CD4-positive, alpha-beta T cell treated with Interleukin-4 for 4 hours (primary cell): ENCODE results near the gene PNPLA3.

Experiments used
- DNase-seq: peaks from one replicate; pipeline ENCODE4 v3.0.0-alpha.2; 2020

The PNPLA3 gene

DNA sequence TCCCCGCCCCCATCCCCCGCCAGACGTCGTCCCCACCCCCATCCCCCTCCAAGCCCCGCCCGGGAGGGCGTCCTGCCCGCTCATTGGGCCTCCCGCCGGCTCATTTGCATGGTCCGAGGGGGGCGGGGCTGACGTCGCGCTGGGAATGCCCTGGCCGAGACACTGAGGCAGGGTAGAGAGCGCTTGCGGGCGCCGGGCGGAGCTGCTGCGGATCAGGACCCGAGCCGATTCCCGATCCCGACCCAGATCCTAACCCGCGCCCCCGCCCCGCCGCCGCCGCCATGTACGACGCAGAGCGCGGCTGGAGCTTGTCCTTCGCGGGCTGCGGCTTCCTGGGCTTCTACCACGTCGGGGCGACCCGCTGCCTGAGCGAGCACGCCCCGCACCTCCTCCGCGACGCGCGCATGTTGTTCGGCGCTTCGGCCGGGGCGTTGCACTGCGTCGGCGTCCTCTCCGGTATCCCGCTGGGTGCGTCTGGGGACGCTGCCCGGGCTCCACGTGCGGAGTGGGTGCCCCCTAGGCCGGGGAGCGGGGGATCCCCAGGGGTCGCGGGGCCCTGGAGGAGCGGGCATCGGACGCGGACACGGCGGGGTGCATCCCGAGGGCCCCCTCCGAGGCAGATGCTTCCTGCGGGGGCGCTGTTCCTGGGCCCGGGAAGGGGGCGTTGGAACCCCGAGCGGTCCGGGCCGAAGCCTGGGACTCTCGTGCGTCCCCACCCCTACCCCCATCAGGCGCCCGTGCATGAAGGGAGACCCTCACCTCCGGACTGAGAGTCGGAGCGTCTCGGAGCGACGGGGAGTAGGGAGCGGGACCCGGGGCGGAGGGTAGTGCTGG lies at the start of gene PNPLA3:
Gene PNPLA3, plus strand, starts transcription at position 175 of the 834 bp plus-strand sequence. Its CDS starts 107 bp downstream, at position 282.
- peak; percentile 63 for DNase-seq

DNA sequence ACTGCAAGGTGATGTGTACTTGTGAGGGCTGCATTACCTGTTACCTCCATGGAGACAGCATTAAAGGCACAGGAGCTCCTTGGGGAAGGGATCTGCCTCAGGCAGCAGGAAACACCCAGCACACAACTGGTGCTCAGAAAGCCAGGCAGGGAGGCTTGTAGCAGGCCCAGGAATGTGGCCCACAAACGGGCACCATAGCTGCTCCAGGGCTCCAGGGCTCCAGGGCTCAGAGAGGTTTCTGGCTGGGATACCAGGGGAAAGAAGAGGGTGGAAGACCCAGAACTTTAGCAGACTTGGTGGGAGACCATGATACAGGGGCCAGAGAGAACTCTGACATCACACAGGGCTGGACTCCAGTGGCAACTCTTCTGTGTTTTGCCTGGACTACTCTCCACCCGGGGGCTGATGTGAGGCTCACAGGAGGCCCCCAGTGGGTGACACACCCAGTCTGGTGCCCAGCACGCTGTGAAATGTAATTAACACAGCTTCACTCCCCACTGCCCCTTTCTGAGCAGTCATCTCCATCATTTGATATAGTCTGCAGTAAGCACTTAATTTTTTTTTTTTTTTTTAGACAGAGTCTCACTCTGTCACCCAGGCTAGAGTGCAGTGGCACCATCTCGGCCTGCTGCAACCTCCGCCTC lies 46.6 kb upstream of the PNPLA3 start:
- DNase-seq: no peak

- no peak for DNase-seq
These were observed 45.4 kb upstream of the PNPLA3 start for GRCh38 chr22:43878079-43878795.

DNA sequence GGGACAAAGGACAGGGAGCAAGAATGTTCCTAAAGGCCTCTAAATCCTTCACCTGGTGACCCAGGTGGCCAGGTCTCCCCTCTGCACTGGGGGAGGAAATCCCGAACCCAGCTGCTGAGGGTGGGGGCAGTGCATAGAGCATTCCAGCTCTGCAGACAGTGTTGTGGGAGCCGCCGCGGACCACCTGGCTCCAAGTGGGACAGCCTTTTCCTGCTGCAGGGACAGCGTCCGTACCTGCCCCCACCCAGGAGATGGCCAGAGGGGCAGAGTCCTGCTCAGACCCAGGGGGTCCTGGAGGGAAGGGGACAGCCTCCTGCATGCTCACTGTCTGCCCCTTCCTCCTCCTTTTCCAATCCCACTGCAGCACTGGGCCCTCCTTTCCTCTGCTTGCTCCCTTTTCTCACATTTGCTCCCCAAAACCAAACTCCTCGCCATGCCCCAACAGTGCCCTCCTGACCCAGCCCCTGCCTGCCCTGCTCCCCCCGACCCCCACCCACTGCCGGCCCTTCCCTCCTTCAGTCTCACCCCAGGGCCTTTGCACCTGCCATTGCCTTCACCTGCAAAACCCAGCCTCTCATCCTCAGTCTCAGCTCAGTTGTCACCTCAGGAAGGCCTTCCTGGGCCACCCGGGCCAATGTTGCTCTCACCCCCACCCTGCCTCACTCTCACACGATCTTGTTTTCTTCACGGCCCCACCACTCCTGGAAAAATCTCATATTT lies 44.6 kb upstream of the PNPLA3 start:
- DNase-seq: no peak

GRCh38 chr22:43879901-43880540 lies 43.6 kb upstream of the PNPLA3 start:
- DNase-seq: no peak

- DNase-seq: no peak
These were observed 43.0 kb upstream of the PNPLA3 start for GRCh38 chr22:43880541-43880991.

- DNase-seq: no peak
These were observed 42.2 kb upstream of the PNPLA3 start for GRCh38 chr22:43881091-43882061.

DNA sequence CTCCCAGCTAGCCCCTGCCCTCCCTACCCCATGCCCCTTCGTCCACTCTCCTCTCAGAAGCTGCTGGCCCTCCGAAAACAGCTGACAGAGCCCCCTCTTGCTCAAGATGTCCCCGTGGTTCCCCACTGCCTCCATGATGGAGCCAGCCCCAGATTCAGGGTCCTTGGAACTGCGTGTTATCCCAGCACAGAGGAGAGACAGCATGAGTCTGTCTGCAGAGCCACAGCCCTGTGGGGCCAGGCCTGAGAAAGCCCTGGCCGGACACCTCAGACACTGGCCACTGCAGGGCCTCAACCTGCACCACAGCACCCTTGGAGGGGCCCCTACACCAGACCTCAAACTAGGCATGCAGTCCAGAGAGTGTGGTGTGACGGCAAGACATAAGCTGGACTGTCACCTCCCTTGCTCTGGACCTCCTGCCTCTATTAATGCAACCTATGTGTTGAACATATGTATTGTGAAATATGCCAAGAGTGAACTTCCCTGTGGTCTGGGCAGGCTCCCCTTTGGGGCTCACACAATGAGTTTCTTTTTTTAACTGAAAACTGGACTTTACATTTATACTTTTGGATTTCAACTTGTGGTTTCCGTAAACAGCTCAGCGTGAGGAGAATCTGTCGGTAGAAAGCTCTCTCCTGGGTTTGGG lies 41.4 kb upstream of the PNPLA3 start:
- no peak for DNase-seq

DNA sequence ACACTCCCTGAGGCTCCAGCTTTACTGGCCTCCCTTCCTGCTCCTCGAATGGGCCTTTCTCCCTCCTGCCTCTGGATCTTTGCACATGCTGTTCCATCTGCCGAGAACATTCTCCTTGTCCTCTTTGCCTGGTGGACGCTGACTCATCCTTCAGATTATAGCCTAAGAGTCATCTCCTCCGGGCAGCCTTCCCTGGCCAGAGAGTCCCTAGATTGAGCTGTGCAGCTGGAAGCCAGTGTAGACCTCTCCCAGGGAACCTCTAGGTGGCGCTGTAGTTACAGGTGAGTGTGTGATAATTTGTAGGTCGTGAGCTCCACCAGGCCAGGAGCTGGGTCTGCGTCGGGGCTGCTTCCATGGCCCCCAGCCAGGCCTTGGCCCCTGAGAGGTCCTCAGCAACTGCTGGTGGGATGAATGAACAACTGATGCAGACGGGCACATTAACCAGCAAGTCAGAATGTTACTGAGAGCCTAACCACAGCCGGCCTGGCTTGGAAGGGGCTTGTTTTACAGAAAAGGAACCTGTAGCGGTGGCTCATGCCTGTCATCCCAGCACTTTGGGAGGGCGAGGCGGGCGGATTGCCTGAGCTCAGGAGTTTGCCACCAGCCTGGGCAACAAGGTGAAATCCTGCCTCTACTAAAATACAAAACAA lies 40.5 kb upstream of the PNPLA3 start:
- peak; percentile 35 for DNase-seq

GRCh38 chr22:43883719-43884415 lies 39.7 kb upstream of the PNPLA3 start:
- no peak for DNase-seq

DNA sequence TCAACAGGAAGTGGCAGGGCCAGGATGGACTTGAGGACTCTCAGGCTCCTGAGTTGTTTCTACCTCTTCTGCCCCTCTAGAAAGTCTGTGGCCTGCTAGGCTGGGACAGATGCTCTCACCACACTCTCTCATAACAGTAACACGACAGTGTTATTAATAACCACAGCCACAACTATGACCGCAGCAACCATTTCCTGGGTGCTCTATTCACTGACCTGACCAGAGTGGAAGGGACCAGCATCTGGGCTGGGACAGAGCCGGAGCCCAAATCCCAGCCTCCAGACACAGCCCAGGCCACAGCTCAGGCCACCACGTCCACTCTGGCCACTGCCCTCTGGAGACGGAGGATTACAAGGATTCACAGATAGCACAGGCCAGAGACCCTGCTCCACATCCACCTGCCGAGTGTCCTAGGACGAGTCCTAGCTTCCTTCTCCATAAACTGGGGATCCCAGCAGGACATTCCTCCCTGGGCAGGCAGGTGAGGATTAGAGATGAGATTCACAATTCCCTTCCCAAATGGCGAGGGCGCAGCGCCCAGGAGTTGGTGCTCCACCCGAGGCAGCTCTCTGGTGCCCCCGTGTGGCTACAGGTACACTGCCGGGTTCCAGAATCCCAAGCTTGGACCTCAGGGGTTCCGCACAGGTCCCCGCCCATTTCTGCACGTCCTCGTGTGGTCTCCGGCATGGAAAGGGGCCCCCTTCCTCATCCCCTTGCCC lies 38.8 kb upstream of the PNPLA3 start:
- peak; percentile 20 for DNase-seq

DNA sequence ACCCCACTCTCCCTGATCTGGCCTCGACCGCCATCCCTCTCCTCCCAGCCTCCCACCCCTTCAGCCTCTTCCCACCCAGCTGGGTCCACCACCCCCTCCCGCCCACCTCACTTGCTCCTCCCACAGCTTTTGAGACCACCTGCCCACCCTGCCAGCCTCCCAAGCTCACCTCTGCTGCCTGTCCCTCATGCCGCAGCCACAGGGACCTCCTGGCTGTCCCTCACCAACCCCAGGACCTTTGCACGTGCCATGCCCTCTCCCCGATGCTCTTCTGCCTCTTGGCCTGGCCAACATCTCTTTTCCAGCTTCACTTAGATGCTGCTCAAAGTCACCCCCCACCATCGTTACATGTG lies 38.3 kb upstream of the PNPLA3 start:
- DNase-seq: no peak

- no peak for DNase-seq
These were observed 37.8 kb upstream of the PNPLA3 start for GRCh38 chr22:43885786-43886185.

DNA sequence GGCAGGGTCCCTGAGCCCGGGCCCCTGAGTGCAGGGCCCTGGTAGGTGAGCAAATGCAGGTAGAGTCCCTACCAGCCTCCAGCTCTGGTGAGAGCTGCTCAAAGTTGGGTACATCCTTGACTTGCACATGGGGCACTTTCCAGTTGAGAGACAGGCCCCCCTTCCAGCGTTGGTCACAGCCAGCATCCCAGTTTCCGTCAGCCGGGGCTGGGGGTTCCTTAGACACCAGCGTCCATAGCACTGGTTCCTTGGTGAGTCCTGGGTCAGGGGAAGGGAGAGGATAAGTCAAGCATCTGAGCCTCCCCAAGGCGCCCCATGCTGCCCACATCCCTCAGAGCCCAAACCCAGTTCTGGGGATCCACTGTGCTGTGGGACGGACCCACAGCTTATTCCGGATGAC lies 37.4 kb upstream of the PNPLA3 start:
- DNase-seq: no peak

GRCh38 chr22:43887391-43887790 lies 36.2 kb upstream of the PNPLA3 start:
- no peak for DNase-seq

DNA sequence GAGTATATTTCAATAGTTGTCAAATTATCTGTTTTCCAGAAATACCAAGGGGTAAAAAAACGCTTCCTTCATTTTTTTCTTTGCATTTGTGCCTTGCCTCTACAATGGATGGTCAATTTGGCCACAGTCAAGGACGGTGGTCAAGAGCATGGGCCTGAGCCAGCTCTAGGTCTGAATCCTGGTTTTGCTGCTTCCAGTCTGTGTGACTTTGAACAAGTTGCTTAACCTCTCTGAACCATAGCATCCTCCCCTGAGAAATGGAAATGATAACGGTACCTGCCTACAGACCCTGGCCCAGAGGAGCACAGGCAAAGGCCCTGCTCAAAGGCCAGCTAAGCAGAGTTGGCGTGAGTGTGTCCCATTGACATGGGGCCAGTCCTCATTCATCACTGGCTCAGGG lies 34.9 kb upstream of the PNPLA3 start:
- DNase-seq: no peak

DNA sequence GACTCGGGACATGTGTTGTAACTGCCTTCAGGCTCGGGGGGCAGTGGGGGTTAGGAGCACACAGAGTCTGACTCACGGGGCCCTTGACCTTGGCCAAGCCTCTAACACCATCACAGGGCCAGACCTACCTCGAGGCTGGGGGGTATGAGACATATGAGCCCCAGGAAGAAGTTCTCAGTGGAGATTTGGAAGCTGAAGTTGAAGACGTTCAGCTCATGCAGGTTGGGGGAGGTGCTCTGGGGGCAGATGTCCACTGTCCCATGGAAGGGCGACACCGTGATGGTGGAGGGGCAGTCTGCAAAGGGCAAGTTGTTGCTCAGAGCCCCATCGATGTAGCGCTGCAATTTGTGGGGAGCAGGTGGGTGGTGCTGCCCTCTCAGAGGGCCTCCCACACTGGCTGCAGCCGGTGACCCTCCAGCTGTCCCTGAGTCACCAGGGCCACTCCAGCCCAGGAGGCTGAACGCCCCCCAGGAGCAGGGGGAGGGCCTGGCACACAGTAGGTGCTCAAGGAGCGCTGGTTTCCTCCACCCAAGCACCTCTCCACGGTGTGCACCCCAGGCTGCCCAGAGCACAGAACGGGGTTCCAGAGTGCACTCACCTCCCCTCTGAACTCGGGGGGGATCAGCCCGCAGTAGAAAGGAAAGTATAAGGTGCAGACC lies 34.3 kb upstream of the PNPLA3 start:
- DNase-seq: no peak

DNA sequence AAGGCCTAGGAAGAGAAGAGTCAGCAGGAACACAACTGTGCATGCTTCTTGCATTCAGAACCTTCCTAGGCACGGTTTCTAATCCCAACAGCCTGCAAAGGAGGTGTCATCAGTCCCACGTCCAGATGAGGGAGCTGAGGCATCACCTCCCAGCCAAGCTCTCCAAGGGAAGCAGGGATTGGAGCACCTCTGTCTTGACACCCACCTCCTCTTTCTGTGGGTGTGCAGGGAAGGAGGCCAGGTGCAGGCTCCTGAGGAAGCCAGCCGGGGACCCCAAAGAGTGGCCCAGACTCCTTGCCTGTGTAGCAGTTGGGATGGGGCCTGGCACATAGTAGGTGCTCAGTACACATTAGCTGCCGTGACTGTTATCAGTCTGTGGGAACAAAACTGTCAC lies 33.7 kb upstream of the PNPLA3 start:
- DNase-seq: no peak
